ENCODE measurements around the gene NDUFAF8. TPM values are rescaled to one million over a fixed set of nuclear protein-coding genes. Genes with fewer than 3 reads are reported as not detected.

NDUFAF8 gene
- total RNA-seq, 1 donor from 2014 or later: 39.7 TPM

DNA sequence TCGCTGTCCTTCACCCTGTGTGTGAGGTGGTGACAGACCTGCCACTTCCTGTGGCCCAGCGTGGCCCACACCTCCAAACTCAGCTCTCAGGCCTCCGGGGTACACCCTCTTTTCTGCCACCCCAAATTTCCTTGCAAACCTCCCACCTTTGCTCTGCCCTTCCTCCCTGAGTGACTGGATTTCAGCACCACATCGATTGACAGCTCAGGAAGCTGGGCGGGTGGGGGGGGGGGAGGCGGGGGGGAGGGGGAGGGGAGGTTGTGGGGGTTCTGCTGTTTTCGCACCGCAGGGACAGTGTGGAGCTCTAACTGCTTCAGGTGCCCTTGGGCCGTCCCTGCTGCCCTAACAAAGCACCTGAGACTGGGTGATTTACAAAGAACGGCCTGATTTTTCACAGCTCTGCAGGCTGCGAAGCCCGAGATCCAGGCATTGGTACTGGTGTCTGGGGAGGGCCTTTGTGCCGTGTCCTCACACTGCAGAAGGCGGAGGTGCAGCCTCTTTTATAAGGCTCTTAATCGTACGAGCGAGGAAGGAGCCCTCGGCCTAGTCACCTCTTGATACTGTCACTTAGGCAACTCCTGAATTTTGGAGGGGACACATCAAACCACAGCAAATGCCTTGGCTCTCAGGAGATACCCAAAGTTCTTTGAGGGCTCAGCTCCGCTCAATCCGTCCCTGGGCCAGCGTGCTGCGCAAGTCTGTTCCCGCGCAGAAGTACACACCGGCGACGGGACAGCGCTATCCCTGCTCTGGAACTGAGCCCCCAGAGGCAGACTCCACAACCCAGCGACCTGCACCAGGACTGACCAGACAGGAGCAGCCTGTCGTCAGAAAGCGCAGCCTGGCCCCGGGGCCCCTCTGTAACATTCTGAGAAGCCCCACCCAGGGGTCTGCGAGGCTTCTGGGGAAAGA, 3.6 kb downstream of the NDUFAF8 start:
- Mint-ChIP-seq H3K4me1 (ENCODE audit: low read depth) (peaks cover 23% of the 10 kb centered on the region), H3K4me3 (ENCODE audit: unreplicated experiment) (no peak overlapping the region), H3K9me3 (ENCODE audit: low read depth) (no peaks in the 10 kb centered on the region), H3K27ac (ENCODE audit: unreplicated experiment) (no peak overlapping the region), H3K27me3 (ENCODE audit: low read depth) (no peaks in the 10 kb centered on the region), H3K36me3 (ENCODE audit: low read depth) (peaks cover 1% of the 10 kb centered on the region)
- no peak for TF ChIP-seq CTCF (IDR thresholded peaks at IDR 0.05)
- no peak for DNase-seq (ENCODE audit: low spot score)

DNA sequence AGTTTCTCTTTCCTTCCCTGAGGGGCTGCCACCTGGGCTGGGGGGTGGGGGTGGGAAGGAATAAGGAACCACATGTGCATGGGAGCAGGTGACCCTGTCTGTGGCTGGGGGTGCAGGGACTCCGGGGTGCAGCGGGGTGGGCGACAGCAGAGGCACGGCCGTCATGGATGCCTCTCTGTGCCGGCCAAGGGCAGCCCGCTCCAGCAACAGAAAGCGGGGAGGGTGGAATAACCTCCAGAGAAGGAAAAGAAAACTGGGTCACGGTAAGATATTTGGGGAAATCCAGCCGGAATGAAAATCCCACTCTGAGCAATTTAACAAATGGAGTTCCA, 4.2 kb downstream of the NDUFAF8 start:
- Mint-ChIP-seq H3K27me3 (ENCODE audit: low read depth) (no peaks in the 10 kb centered on the region), H3K27ac (ENCODE audit: unreplicated experiment) (no peak overlapping the region), H3K4me1 (ENCODE audit: low read depth) (peaks cover 18% of the 10 kb centered on the region), H3K36me3 (ENCODE audit: low read depth) (peaks cover 1% of the 10 kb centered on the region), H3K4me3 (ENCODE audit: unreplicated experiment) (no peak overlapping the region), H3K9me3 (ENCODE audit: low read depth) (no peaks in the 10 kb centered on the region)
- TF ChIP-seq CTCF (IDR thresholded peaks at IDR 0.05): no peak
- DNase-seq (ENCODE audit: low spot score): no peak

- H3K4me3 Mint-ChIP-seq (ENCODE audit: unreplicated experiment): no peak overlapping the region
- H3K27ac Mint-ChIP-seq (ENCODE audit: unreplicated experiment): no peak overlapping the region
- no peak for TF ChIP-seq CTCF (IDR thresholded peaks at IDR 0.05)
- no peaks in the 10 kb centered on the region for H3K27me3 Mint-ChIP-seq (ENCODE audit: low read depth)
- H3K4me1 Mint-ChIP-seq (ENCODE audit: low read depth): peaks cover 18% of the 10 kb centered on the region
- H3K9me3 Mint-ChIP-seq (ENCODE audit: low read depth): no peaks in the 10 kb centered on the region
- peaks cover 1% of the 10 kb centered on the region for H3K36me3 Mint-ChIP-seq (ENCODE audit: low read depth)
- no peak for DNase-seq (ENCODE audit: low spot score)
Measured at GRCh38 chr17:81244358-81245023, 5.4 kb downstream of the NDUFAF8 start.

- Mint-ChIP-seq H3K27me3 (ENCODE audit: low read depth) (no peaks in the 10 kb centered on the region), H3K4me3 (ENCODE audit: unreplicated experiment) (no peak overlapping the region), H3K9me3 (ENCODE audit: low read depth) (no peaks in the 10 kb centered on the region), H3K36me3 (ENCODE audit: low read depth) (peaks cover 1% of the 10 kb centered on the region), H3K4me1 (ENCODE audit: low read depth) (peaks cover 12% of the 10 kb centered on the region), H3K27ac (ENCODE audit: unreplicated experiment) (no peak overlapping the region)
- DNase-seq (ENCODE audit: low spot score): no peak
- TF ChIP-seq CTCF (IDR thresholded peaks at IDR 0.05): no peak
Measured at GRCh38 chr17:81245024-81245664, 6.0 kb downstream of the NDUFAF8 start.

DNA sequence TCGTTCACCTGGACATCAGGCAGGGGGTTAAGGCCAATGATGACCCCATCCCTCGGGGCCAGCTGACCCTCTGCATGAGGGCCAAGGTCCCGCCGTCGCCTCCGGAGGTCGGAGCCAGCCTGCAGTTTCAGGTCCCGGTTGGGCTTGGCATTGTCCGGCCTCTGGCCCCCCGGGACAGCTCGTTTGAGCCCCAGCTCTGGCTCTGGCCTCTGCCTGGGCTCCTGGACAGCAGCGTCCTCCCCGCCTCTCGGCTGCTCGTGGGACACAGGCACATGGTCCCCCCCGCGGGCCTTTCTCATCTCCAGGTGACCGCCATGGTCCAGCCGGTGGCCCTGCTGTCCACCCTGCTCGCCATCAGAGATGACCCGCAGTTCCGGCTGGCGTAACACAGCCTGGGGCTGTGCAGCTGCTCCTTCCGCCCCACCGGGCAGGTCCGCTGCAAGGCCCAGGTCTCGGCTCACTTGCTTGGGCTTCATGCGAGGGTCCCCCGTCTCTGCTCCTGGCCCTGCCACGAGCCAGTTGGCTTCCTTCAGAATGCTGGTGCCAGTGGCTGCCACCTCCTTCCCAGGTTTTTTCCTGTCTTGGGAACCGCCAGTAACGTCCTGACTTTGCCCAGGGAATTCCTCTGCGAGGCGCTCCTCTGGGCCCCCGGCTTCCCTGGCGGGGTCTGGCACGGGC, 6.7 kb downstream of the NDUFAF8 start:
- no peaks in the 10 kb centered on the region for H3K27me3 Mint-ChIP-seq (ENCODE audit: low read depth)
- no peak for DNase-seq (ENCODE audit: low spot score)
- H3K36me3 Mint-ChIP-seq (ENCODE audit: low read depth): peaks cover 3% of the 10 kb centered on the region
- TF ChIP-seq CTCF (IDR thresholded peaks at IDR 0.05): no peak
- H3K9me3 Mint-ChIP-seq (ENCODE audit: low read depth): no peaks in the 10 kb centered on the region
- no peak overlapping the region for H3K4me3 Mint-ChIP-seq (ENCODE audit: unreplicated experiment)
- H3K27ac Mint-ChIP-seq (ENCODE audit: unreplicated experiment): no peak overlapping the region
- peaks cover 7% of the 10 kb centered on the region for H3K4me1 Mint-ChIP-seq (ENCODE audit: low read depth)

Measured in chondrocyte (in vitro differentiated cells).